Measurements from ENCODE around the gene LETM1. TPM values are rescaled to one million over a fixed set of nuclear protein-coding genes. Genes with fewer than 3 reads are reported as not detected.

Gene LETM1
- polyA plus RNA-seq, 1 experiment = 17.1 TPM

- Histone ChIP-seq H3K4me3 (ENCODE audit: low read depth, low read length) (no peak overlapping the region), H3K27me3 (ENCODE audit: control insufficient read depth, insufficient read depth, low read length) (no peaks in the 10 kb centered on the region), H3K36me3 (ENCODE audit: control insufficient read depth, insufficient read depth, low read length) (peaks cover 34% of the 10 kb centered on the region)
- ChIA-PET POLR2A (no interaction called here), CTCF (interaction anchor here (1.5 kb wide), 1 partner anchor 73 kb away, joined by 6 read pairs; no protein-coding TSS in a partner anchor)
- no peak for DNase-seq (ENCODE audit: low read depth)
- TF ChIP-seq CTCF (IDR thresholded peaks at IDR 0.05; ENCODE audit: insufficient read depth, low read depth, low read length) = no peak
Measured at GRCh38 chr4:1825326-1825725, 30.6 kb downstream of the LETM1 start.

- no peak for DNase-seq (ENCODE audit: low read depth)
- CTCF ChIA-PET = no interaction called here
- POLR2A ChIA-PET = no interaction called here
Measured at GRCh38 chr4:1824746-1825145, 31.2 kb downstream of the LETM1 start.

GRCh38 chr4:1823545-1823932 is 32.4 kb downstream of the LETM1 start:
- Histone ChIP-seq H3K27me3 (ENCODE audit: control insufficient read depth, insufficient read depth, low read length) (no peaks in the 10 kb centered on the region), H3K36me3 (ENCODE audit: control insufficient read depth, insufficient read depth, low read length) (peaks cover 37% of the 10 kb centered on the region), H3K4me3 (ENCODE audit: low read depth, low read length) (no peak overlapping the region)
- ChIA-PET CTCF (interaction anchor here (1.6 kb wide), 1 partner anchor 75 kb away, joined by 3 read pairs; no protein-coding TSS in a partner anchor), POLR2A (no interaction called here)
- no peak for DNase-seq (ENCODE audit: low read depth)
- TF ChIP-seq CTCF (IDR thresholded peaks at IDR 0.05; ENCODE audit: insufficient read depth, low read depth, low read length) = no peak

More at GRCh38 chr4:1824746-1825145, 31.2 kb downstream of the LETM1 start:
- Histone ChIP-seq H3K36me3 (ENCODE audit: control insufficient read depth, insufficient read depth, low read length) (peaks cover 35% of the 10 kb centered on the region), H3K4me3 (ENCODE audit: low read depth, low read length) (no peak overlapping the region), H3K27me3 (ENCODE audit: control insufficient read depth, insufficient read depth, low read length) (no peaks in the 10 kb centered on the region)
- TF ChIP-seq CTCF (IDR thresholded peaks at IDR 0.05; ENCODE audit: insufficient read depth, low read depth, low read length) = no peak

- TF ChIP-seq CTCF (IDR thresholded peaks at IDR 0.05; ENCODE audit: insufficient read depth, low read depth, low read length) = no peak
- DNase-seq (ENCODE audit: low read depth) = no peak
- H3K4me3 ChIP-seq (ENCODE audit: low read depth, low read length) = no peak overlapping the region
- no peaks in the 10 kb centered on the region for H3K27me3 ChIP-seq (ENCODE audit: control insufficient read depth, insufficient read depth, low read length)
- ChIA-PET CTCF (interaction anchor here (1.4 to 1.6 kb wide), 3 partner anchors 14 to 76 kb away, joined by 3 to 6 read pairs (median 3); no protein-coding TSS in a partner anchor), POLR2A (no interaction called here)
- H3K36me3 ChIP-seq (ENCODE audit: control insufficient read depth, insufficient read depth, low read length) = peaks cover 37% of the 10 kb centered on the region
Measured at GRCh38 chr4:1822568-1823544, 33.1 kb downstream of the LETM1 start.
